Nephron progenitor cell (in vitro differentiated cells): Measurements from ENCODE around the gene ATAD2B.

Experiments used
- DNase-seq: peaks from one replicate; pipeline ENCODE4 v3.0.0; 2021
- H3K27ac Mint-ChIP-seq: 2 replicates; pipeline ENCODE4 v1.8.0; 2021; ENCODE audit warnings: mild to moderate bottlenecking, moderate library complexity, mixed read lengths
- H3K27me3 Mint-ChIP-seq: 2 replicates; pipeline ENCODE4 v1.8.0; 2021; ENCODE audit warnings: mild to moderate bottlenecking, low read depth, mixed read lengths; ENCODE audit not compliant: poor library complexity
- H3K36me3 Mint-ChIP-seq: 2 replicates; pipeline ENCODE4 v1.8.0; 2021; ENCODE audit warnings: low read depth, mixed read lengths
- H3K4me1 Mint-ChIP-seq: 2 replicates; pipeline ENCODE4 v1.8.0; 2021; ENCODE audit warnings: mixed read lengths
- H3K4me3 Mint-ChIP-seq: 2 replicates; pipeline ENCODE4 v1.8.0; 2021; ENCODE audit warnings: mild to moderate bottlenecking, moderate library complexity, mixed read lengths
- H3K9me3 Mint-ChIP-seq: 2 replicates; pipeline ENCODE4 v1.8.0; 2021; ENCODE audit warnings: mild to moderate bottlenecking, moderate library complexity, mixed read lengths
- CTCF ChIP-seq: fragments of 200-600 bp; sonication (generic); IDR thresholded peaks from 2 replicates; pipeline ENCODE4 v1.5.0; 2021; ENCODE audit warnings: antibody characterized with exemption

ATAD2B gene

GRCh38 chr2:23703583-23704385, 223.1 kb downstream of the ATAD2B start:
- H3K27ac Mint-ChIP-seq, result peak overlapping the region; percentile 74
- no peak for DNase-seq
- H3K9me3 Mint-ChIP-seq, result peaks cover 17% of the 10 kb centered on the region
- TF ChIP-seq CTCF, result no peak
- no peaks in the 10 kb centered on the region for H3K27me3 Mint-ChIP-seq
- peaks cover 69% of the 10 kb centered on the region for H3K36me3 Mint-ChIP-seq
- H3K4me1 Mint-ChIP-seq, result peaks cover 13% of the 10 kb centered on the region
- no peak overlapping the region for H3K4me3 Mint-ChIP-seq

GRCh38 chr2:23703037-23703582, 223.8 kb downstream of the ATAD2B start:
- TF ChIP-seq CTCF, result no peak
- H3K27ac Mint-ChIP-seq, result peak overlapping the region; percentile 74
- DNase-seq, result no peak
- peaks cover 67% of the 10 kb centered on the region for H3K36me3 Mint-ChIP-seq
- no peak overlapping the region for H3K4me3 Mint-ChIP-seq
- no peaks in the 10 kb centered on the region for H3K27me3 Mint-ChIP-seq
- H3K4me1 Mint-ChIP-seq, result peaks cover 13% of the 10 kb centered on the region
- H3K9me3 Mint-ChIP-seq, result peaks cover 17% of the 10 kb centered on the region

GRCh38 chr2:23700627-23701026, 226.3 kb downstream of the ATAD2B start:
- Mint-ChIP-seq H3K4me3 (no peak overlapping the region), H3K36me3 (peaks cover 57% of the 10 kb centered on the region), H3K27me3 (no peaks in the 10 kb centered on the region), H3K9me3 (peaks cover 17% of the 10 kb centered on the region), H3K4me1 (peaks cover 13% of the 10 kb centered on the region), H3K27ac (no peak overlapping the region)
- TF ChIP-seq CTCF, result no peak
- no peak for DNase-seq

- DNase-seq, result no peak
- H3K4me3 Mint-ChIP-seq, result no peak overlapping the region
- H3K9me3 Mint-ChIP-seq, result peaks cover 17% of the 10 kb centered on the region
- no peaks in the 10 kb centered on the region for H3K27me3 Mint-ChIP-seq
- peaks cover 54% of the 10 kb centered on the region for H3K36me3 Mint-ChIP-seq
- peaks cover 15% of the 10 kb centered on the region for H3K4me1 Mint-ChIP-seq
- no peak overlapping the region for H3K27ac Mint-ChIP-seq
- TF ChIP-seq CTCF, result no peak
Measured at GRCh38 chr2:23699580-23699925, 227.4 kb downstream of the ATAD2B start.

GRCh38 chr2:23698721-23699579, 228.0 kb downstream of the ATAD2B start:
- no peaks in the 10 kb centered on the region for H3K27me3 Mint-ChIP-seq
- peaks cover 54% of the 10 kb centered on the region for H3K36me3 Mint-ChIP-seq
- H3K4me3 Mint-ChIP-seq, result no peak overlapping the region
- no peak overlapping the region for H3K27ac Mint-ChIP-seq
- H3K9me3 Mint-ChIP-seq, result peaks cover 17% of the 10 kb centered on the region
- TF ChIP-seq CTCF, result no peak
- H3K4me1 Mint-ChIP-seq, result peaks cover 21% of the 10 kb centered on the region
- DNase-seq, result no peak
